Ishikawa (cell line): Measurements from ENCODE around the gene PGM1.

Source experiments
- CEBPB ChIP-seq: IDR thresholded peaks from 2 replicates; pipeline ENCODE4 v1.6.1; 2012
- EP300 ChIP-seq: IDR thresholded peaks from 2 replicates; pipeline ENCODE4 v1.6.1; 2012; ENCODE audit warnings: borderline replicate concordance
- FOXM1 ChIP-seq: IDR thresholded peaks from 2 replicates; pipeline ENCODE4 v1.6.1; 2012; ENCODE audit warnings: low read depth, borderline replicate concordance
- NFIC ChIP-seq: IDR thresholded peaks from 2 replicates; pipeline ENCODE4 v1.6.1; 2012
- RAD21 ChIP-seq: IDR thresholded peaks from 2 replicates; pipeline ENCODE4 v1.6.1; 2012; ENCODE audit warnings: low read depth
- TAF1 ChIP-seq: IDR thresholded peaks from 2 replicates; pipeline ENCODE4 v1.6.1; 2012; ENCODE audit warnings: low read depth, mild to moderate bottlenecking
- TCF12 ChIP-seq: IDR thresholded peaks from 2 replicates; pipeline ENCODE4 v1.6.1; 2012; ENCODE audit warnings: low read depth
- TEAD4 ChIP-seq: IDR thresholded peaks from 2 replicates; pipeline ENCODE4 v1.6.1; 2012
- YY1 ChIP-seq: IDR thresholded peaks from 2 replicates; pipeline ENCODE4 v1.6.1; 2012; ENCODE audit warnings: low read depth
- ZBTB7A ChIP-seq: IDR thresholded peaks from 2 replicates; pipeline ENCODE4 v1.6.1; 2012; ENCODE audit warnings: low read depth
- TF ChIP-seq, protein P1 (sequence below): IDR thresholded peaks from 2 replicates; pipeline ENCODE4 v1.6.1; 2012; ENCODE audit warnings: low read depth, mild to moderate bottlenecking
- TF ChIP-seq, protein P2 (sequence below): IDR thresholded peaks from 2 replicates; pipeline ENCODE4 v1.6.1; 2012

DNA sequence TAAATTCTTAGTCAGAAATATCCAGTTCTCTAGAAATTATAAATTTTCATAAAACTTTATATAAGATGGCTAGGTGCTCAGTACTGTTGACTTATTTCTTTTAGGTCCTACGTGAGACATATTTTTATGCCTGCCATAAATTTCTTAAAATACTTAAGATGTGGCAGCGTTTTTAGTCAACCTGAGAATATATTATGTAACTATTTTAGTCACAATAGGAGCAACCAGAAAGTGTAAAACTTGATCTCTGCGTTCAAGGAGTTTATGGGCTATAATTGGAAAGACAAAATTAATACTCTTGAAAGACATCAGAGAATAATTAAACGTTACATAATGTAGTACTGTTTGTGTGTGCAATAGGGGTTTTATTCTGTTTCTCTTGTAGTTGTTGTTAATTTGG lies 24.1 kb upstream of the PGM1 start:
- TF ChIP-seq, protein P1, sequence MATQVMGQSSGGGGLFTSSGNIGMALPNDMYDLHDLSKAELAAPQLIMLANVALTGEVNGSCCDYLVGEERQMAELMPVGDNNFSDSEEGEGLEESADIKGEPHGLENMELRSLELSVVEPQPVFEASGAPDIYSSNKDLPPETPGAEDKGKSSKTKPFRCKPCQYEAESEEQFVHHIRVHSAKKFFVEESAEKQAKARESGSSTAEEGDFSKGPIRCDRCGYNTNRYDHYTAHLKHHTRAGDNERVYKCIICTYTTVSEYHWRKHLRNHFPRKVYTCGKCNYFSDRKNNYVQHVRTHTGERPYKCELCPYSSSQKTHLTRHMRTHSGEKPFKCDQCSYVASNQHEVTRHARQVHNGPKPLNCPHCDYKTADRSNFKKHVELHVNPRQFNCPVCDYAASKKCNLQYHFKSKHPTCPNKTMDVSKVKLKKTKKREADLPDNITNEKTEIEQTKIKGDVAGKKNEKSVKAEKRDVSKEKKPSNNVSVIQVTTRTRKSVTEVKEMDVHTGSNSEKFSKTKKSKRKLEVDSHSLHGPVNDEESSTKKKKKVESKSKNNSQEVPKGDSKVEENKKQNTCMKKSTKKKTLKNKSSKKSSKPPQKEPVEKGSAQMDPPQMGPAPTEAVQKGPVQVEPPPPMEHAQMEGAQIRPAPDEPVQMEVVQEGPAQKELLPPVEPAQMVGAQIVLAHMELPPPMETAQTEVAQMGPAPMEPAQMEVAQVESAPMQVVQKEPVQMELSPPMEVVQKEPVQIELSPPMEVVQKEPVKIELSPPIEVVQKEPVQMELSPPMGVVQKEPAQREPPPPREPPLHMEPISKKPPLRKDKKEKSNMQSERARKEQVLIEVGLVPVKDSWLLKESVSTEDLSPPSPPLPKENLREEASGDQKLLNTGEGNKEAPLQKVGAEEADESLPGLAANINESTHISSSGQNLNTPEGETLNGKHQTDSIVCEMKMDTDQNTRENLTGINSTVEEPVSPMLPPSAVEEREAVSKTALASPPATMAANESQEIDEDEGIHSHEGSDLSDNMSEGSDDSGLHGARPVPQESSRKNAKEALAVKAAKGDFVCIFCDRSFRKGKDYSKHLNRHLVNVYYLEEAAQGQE, result no peak
- TF ChIP-seq NFIC, result no peak
- no peak for TF ChIP-seq YY1
- TF ChIP-seq, protein P2, sequence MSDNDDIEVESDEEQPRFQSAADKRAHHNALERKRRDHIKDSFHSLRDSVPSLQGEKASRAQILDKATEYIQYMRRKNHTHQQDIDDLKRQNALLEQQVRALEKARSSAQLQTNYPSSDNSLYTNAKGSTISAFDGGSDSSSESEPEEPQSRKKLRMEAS, result no peak
- no peak for TF ChIP-seq EP300
- no peak for TF ChIP-seq CEBPB
- no peak for TF ChIP-seq TEAD4
- TF ChIP-seq TCF12, result no peak
- no peak for TF ChIP-seq ZBTB7A
- TF ChIP-seq TAF1, result no peak
- no peak for TF ChIP-seq RAD21
- no peak for TF ChIP-seq FOXM1
